K562 (cell line): Measurements from ENCODE around the gene RARRES2. TPM values are rescaled to one million over a fixed set of nuclear protein-coding genes. Genes with fewer than 3 reads are reported as not detected.

ENCODE experiments used
- BRCA1 ChIP-seq, 2 experiments: fragments of 450-650 bp in 1 of 2; sonication (generic) in 1 of 2; formaldehyde crosslinking in 1 of 2; IDR thresholded peaks; 2 replicates each; pipeline versions ENCODE4 v1.5.0 to v1.6.1; 2017 to 2020; ENCODE audit warnings: mild to moderate bottlenecking in 1 of 2, missing genetic modification reagents in 1 of 2
- CEBPB ChIP-seq: fragments of 450-650 bp; IDR thresholded peaks from 2 replicates; pipeline ENCODE4 v1.6.1; 2016; ENCODE audit warnings: missing genetic modification characterization, missing compliant biosample characterization
- CLOCK ChIP-seq: fragments of 250-450 bp; sonication (Bioruptor Pico); IDR thresholded peaks from 2 replicates; pipeline ENCODE4 v1.4.0; 2020; ENCODE audit warnings: mild to moderate bottlenecking, moderate library complexity, borderline replicate concordance
- FOXK2 ChIP-seq, 2 experiments: fragments of 450-650 bp; IDR thresholded peaks in 1 of 2; conservative IDR thresholded peaks in 1 of 2; 2 replicates each; pipeline ENCODE4 v1.6.1; 2016; ENCODE audit warnings: low read depth in 2 of 2, mild to moderate bottlenecking in 1 of 2
- FOXP4 ChIP-seq: sonication (generic); formaldehyde crosslinking; IDR thresholded peaks from 2 replicates; pipeline ENCODE4 v1.8.0; 2022; ENCODE audit warnings: mild to moderate bottlenecking, missing genetic modification reagents, borderline replicate concordance
- HMG20B ChIP-seq: fragments of 250-450 bp; sonication (Bioruptor Pico); IDR thresholded peaks from 2 replicates; pipeline ENCODE4 v1.5.0; 2021; ENCODE audit warnings: mild to moderate bottlenecking
- NCOA6 ChIP-seq: fragments of 450-650 bp; IDR thresholded peaks from 2 replicates; pipeline ENCODE4 v1.6.1; 2017; ENCODE audit warnings: mild to moderate bottlenecking
- NFRKB ChIP-seq: fragments of 450-650 bp; IDR thresholded peaks from 2 replicates; pipeline ENCODE4 v1.6.1; 2016; ENCODE audit warnings: low read depth
- NKRF ChIP-seq: fragments of 450-650 bp; IDR thresholded peaks from 2 replicates; pipeline ENCODE4 v1.6.1; 2016; ENCODE audit warnings: borderline replicate concordance
- PRDM10 ChIP-seq: fragments of 450-650 bp; IDR thresholded peaks from 2 replicates; pipeline ENCODE4 v1.6.1; 2018; ENCODE audit not compliant: partially characterized antibody
- SOX6 ChIP-seq: fragments of 450-650 bp; IDR thresholded peaks from 2 replicates; pipeline ENCODE4 v1.6.1; 2014; ENCODE audit warnings: mild to moderate bottlenecking
- ZNF512 ChIP-seq: IDR thresholded peaks from 2 replicates; pipeline ENCODE4 v1.6.1; 2016; ENCODE audit warnings: missing genetic modification characterization, missing compliant biosample characterization
- ZNF589 ChIP-seq: fragments of 200-800 bp; sonication (Bioruptor generic); IDR thresholded peaks from 2 replicates; pipeline ENCODE4 v1.6.1; 2016; ENCODE audit warnings: low read depth, missing genetic modification characterization, missing compliant biosample characterization
- polyA plus RNA-seq, 8 experiments: library from polyadenylated mRNA; depleted of rRNA in 4 of 8; stranded (reverse) in 5 of 8; unstranded in 3 of 8; fragments of >200 nt; fragmentation: Nextera tagmentation in 2 of 8; fragmentation: Illumina TruSeq in 1 of 8; extraction: Ambion mirVana in 2 of 8; extraction: Trizol in 1 of 8; gene quantifications; 2 replicates each; pipeline versions ENCODE4 v1.2.1 to v1.2.3, GENCODE V29; 2011 to 2014; ENCODE audit warnings: inconsistent platforms in 1 of 8, missing spikeins in 1 of 8
- total RNA-seq, 7 experiments: library from RNA; depleted of rRNA in 6 of 7; stranded (reverse); fragments of >200 nt in 6 of 7; fragmentation: Illumina TruSeq in 2 of 7; extraction: Trizol in 2 of 7; gene quantifications; 2 replicates each; pipeline versions ENCODE4 v1.2.1 to v1.2.3, GENCODE V29; 2011 to 2021; ENCODE audit warnings: low replicate concordance in 1 of 7

RARRES2 gene
- total and polyA plus RNA-seq, 9 of the 15 experiments (the other 6 are each of a cell fraction or from before 2014, with no cell fraction given), result 0.11 to 1.7 (median 0.23) TPM; not detected in 6

GRCh38 chr7:150379441-150380379, 38.3 kb upstream of the RARRES2 start (continued):
- no peak for TF ChIP-seq NKRF
- TF ChIP-seq NCOA6, result no peak
- TF ChIP-seq ZNF512 (tag), result no peak
- TF ChIP-seq CLOCK (CRISPR knock-in tag), result no peak
- TF ChIP-seq BRCA1 (IDR thresholded peaks at IDR 0.05), result no peak
- no peak for TF ChIP-seq BRCA1 (CRISPR knock-in tag; IDR thresholded peaks at IDR 0.05)
- no peak for TF ChIP-seq HMG20B (CRISPR knock-in tag)
- no peak for TF ChIP-seq ZNF589
- 0 out of 4 replicates have a peak, but pooled peaks of 1 of the 2 experiments have one; percentile 11 for TF ChIP-seq FOXK2 (conservative IDR thresholded peaks at IDR 0.05 in 1 of 2, IDR thresholded peaks at IDR 0.05 in 1 of 2; ENCODE audit: low read depth in 2 of 2)
- no peak for TF ChIP-seq PRDM10
- no peak for TF ChIP-seq CEBPB (tag)
- TF ChIP-seq FOXP4 (CRISPR knock-in tag), result 0 out of 2 replicates have a peak, but pooled peaks have one; percentile 27
- TF ChIP-seq NFRKB, result no peak
- TF ChIP-seq SOX6, result no peak
